KMS-11 (cell line): ENCODE data around the gene TGFBI.

Experiments
- H2AFZ ChIP-seq: fragments of 200-600 bp; sonication (generic); 2 replicates; pipeline ENCODE4 v1.6.1; 2016; ENCODE audit warnings: antibody characterized with exemption, mixed run types, low read depth
- H3K27ac ChIP-seq: fragments of 200-600 bp; sonication (generic); 2 replicates; pipeline ENCODE4 v1.6.1; 2016; ENCODE audit warnings: mild to moderate bottlenecking, mixed run types
- H3K27me3 ChIP-seq: fragments of 200-600 bp; sonication (generic); 2 replicates; pipeline ENCODE4 v1.6.1; 2017; ENCODE audit warnings: mild to moderate bottlenecking, low read depth, mixed run types, moderate library complexity; ENCODE audit not compliant: insufficient read depth
- H3K36me3 ChIP-seq: fragments of 200-600 bp; sonication (generic); 2 replicates; pipeline ENCODE4 v1.6.1; 2017; ENCODE audit warnings: mild to moderate bottlenecking, mixed run types; ENCODE audit not compliant: insufficient read depth
- H3K4me1 ChIP-seq: fragments of 200-600 bp; sonication (generic); 2 replicates; pipeline ENCODE4 v1.6.1; 2016; ENCODE audit warnings: mild to moderate bottlenecking, low read depth, mixed run types; ENCODE audit not compliant: poor library complexity, severe bottlenecking
- H3K4me2 ChIP-seq: fragments of 200-600 bp; sonication (generic); 2 replicates; pipeline ENCODE4 v1.7.0; 2016; ENCODE audit warnings: mild to moderate bottlenecking, mixed run types
- H3K4me3 ChIP-seq: fragments of 200-600 bp; sonication (generic); IDR thresholded peaks from 2 replicates; pipeline ENCODE4 v1.6.1; 2017; ENCODE audit warnings: low read depth, low read length, mixed read lengths; ENCODE audit not compliant: insufficient read depth
- H3K79me2 ChIP-seq: fragments of 200-600 bp; sonication (generic); 2 replicates; pipeline ENCODE4 v1.6.1; 2016; ENCODE audit warnings: low read depth, mixed run types; ENCODE audit not compliant: insufficient read depth
- H3K9ac ChIP-seq: fragments of 200-600 bp; sonication (generic); 2 replicates; pipeline ENCODE4 v1.6.1; 2016; ENCODE audit warnings: mild to moderate bottlenecking, mixed run types
- H4K20me1 ChIP-seq: fragments of 200-600 bp; sonication (generic); 2 replicates; pipeline ENCODE4 v1.6.1; 2016; ENCODE audit warnings: mild to moderate bottlenecking, mixed run types; ENCODE audit not compliant: insufficient read depth
- CTCF ChIP-seq: fragments of 200-600 bp; sonication (generic); conservative IDR thresholded peaks from 2 replicates; pipeline ENCODE4 v1.6.1; 2017; ENCODE audit warnings: low read depth, mild to moderate bottlenecking, antibody characterized with exemption, low read length, moderate library complexity, mixed read lengths

The TGFBI gene

DNA sequence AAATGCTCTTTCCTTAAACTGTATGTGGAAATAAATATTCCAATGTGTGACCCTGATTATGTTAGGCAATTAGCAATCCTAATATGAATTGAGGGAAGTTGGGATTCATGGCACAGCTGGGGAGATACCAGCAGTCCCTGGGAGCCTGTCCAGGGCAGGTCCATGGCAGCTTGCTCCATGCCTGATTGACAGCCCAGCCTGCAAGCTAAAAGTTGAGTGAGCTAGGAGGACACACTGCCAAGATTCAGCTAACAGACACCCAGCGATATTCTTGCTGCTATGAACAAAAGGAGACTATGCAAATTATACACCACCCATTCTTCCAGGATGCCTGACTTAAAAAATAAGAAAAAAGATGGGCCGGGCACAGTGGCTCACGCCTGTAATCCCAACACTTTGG, 6.2 kb downstream of the TGFBI start:
- no peaks in the 10 kb centered on the region for H3K79me2 ChIP-seq
- no peaks in the 10 kb centered on the region for H3K4me1 ChIP-seq
- no peaks in the 10 kb centered on the region for H3K36me3 ChIP-seq

DNA sequence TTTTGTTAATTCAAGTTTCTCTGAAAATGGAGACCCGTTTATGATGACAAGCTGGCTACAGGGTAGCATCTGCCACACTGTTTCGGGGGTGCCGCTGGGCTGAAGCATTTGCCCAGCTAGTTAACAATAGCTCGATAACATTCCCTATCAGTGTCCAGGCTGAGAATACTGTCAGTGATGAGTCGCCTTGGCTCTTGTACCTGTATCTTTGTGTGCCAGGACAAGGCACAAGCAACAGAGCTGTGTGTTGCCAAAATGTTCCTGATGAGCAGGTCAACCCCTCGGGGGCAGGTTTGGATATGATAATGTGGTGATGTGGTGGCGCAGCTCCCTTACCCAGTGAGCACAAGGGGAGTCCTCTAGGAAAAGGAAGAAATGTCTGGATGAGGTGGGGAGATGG, 7.0 kb downstream of the TGFBI start:
- no peaks in the 10 kb centered on the region for H3K36me3 ChIP-seq
- no peaks in the 10 kb centered on the region for H3K4me1 ChIP-seq
- H4K20me1 ChIP-seq, result no peaks in the 10 kb centered on the region
- no peak overlapping the region for H3K4me3 ChIP-seq
- H3K27ac ChIP-seq, result no peak overlapping the region
- no peaks in the 10 kb centered on the region for H3K79me2 ChIP-seq
- no peak for TF ChIP-seq CTCF
- no peak overlapping the region for H3K9ac ChIP-seq
- H3K27me3 ChIP-seq, result no peaks in the 10 kb centered on the region
- H3K4me2 ChIP-seq, result no peak overlapping the region
- H2AFZ ChIP-seq, result no peak overlapping the region

More for the DNA sequence above, 6.2 kb downstream of the TGFBI start:
- Histone ChIP-seq H3K27me3 (no peaks in the 10 kb centered on the region), H3K4me3 (no peak overlapping the region), H4K20me1 (no peaks in the 10 kb centered on the region), H3K9ac (no peak overlapping the region), H3K4me2 (no peak overlapping the region), H2AFZ (no peak overlapping the region), H3K27ac (no peak overlapping the region)
- TF ChIP-seq CTCF, result no peak

- H3K4me1 ChIP-seq, result no peaks in the 10 kb centered on the region
- no peak overlapping the region for H3K9ac ChIP-seq
- H3K27ac ChIP-seq, result no peak overlapping the region
- TF ChIP-seq CTCF, result no peak
- no peaks in the 10 kb centered on the region for H3K36me3 ChIP-seq
- H3K79me2 ChIP-seq, result no peaks in the 10 kb centered on the region
- no peak overlapping the region for H2AFZ ChIP-seq
- H3K4me2 ChIP-seq, result no peak overlapping the region
- H4K20me1 ChIP-seq, result no peaks in the 10 kb centered on the region
- no peak overlapping the region for H3K4me3 ChIP-seq
- no peaks in the 10 kb centered on the region for H3K27me3 ChIP-seq
Observed at GRCh38 chr5:136036293-136036911, 7.6 kb downstream of the TGFBI start.

- no peaks in the 10 kb centered on the region for H3K36me3 ChIP-seq
- no peak overlapping the region for H3K27ac ChIP-seq
- H4K20me1 ChIP-seq, result no peaks in the 10 kb centered on the region
- no peaks in the 10 kb centered on the region for H3K4me1 ChIP-seq
- H3K4me3 ChIP-seq, result no peak overlapping the region
- no peaks in the 10 kb centered on the region for H3K27me3 ChIP-seq
- H3K4me2 ChIP-seq, result no peak overlapping the region
- no peaks in the 10 kb centered on the region for H3K79me2 ChIP-seq
- H3K9ac ChIP-seq, result no peak overlapping the region
- H2AFZ ChIP-seq, result no peak overlapping the region
- no peak for TF ChIP-seq CTCF
Observed at GRCh38 chr5:136037001-136037705, 8.4 kb downstream of the TGFBI start.
